Right lobe of liver (tissue), 6 donors: ENCODE data around the gene MYO7A. TPM values are rescaled to one million over a fixed set of nuclear protein-coding genes. Genes with fewer than 3 reads are reported as not detected.
A peak's percentile ranks its signal among the peaks of the same experiment; 100 is the strongest.

Experiments used
- ATAC-seq, 4 donors: fragments of 200-7000 bp; cut with Tn5 transposase; one replicate each; pipeline ENCODE4 v1.9.1; 2020; ENCODE audit warnings: mild to moderate bottlenecking in 4 of 4, moderate library complexity in 4 of 4
- DNase-seq, 3 donors: peaks; one replicate each; pipeline ENCODE4 v3.0.0-alpha.2; 2020
- H3K27ac ChIP-seq, 3 donors: fragments of 200-600 bp; one replicate each; pipeline ENCODE4 v1.8.0; 2022
- H3K27me3 ChIP-seq, 2 donors: fragments of 200-600 bp; one replicate each; pipeline ENCODE4 v1.8.0; 2022
- H3K36me3 ChIP-seq, 4 donors: fragments of 200-600 bp; sonication (generic) in 1 of 4; one replicate each; pipeline versions ENCODE4 v1.5.1 to v1.8.0; 2017 to 2022; ENCODE audit warnings: control low read depth in 1 of 4
- H3K4me1 ChIP-seq, 4 donors: fragments of 200-600 bp; sonication (generic) in 1 of 4; one replicate each; pipeline versions ENCODE4 v1.5.1 to v1.8.0; 2017 to 2022; ENCODE audit warnings: control low read depth in 1 of 4
- H3K4me3 ChIP-seq, 3 donors: fragments of 200-600 bp; one replicate each; pipeline ENCODE4 v1.8.0; 2022
- H3K9me3 ChIP-seq, 4 donors: fragments of 200-600 bp; sonication (generic) in 1 of 4; one replicate each; pipeline versions ENCODE4 v1.5.1 to v1.8.0; 2017 to 2022; ENCODE audit warnings: control low read depth in 1 of 4
- POLR2A ChIP-seq: fragments of 450-650 bp; IDR thresholded peaks from one replicate; pipeline ENCODE4 v1.6.1; 2017; ENCODE audit warnings: antibody characterized with exemption, mild to moderate bottlenecking
- WGBS: methylation state at CpG from one replicate; pipeline ENCODE4 v1.1.6; 2018; ENCODE audit warnings: low coverage, low lambda C conversion rate; ENCODE audit not compliant: insufficient coverage; ENCODE audit errors: missing lambda C conversion rate; 5-methylcytosine and 5-hydroxymethylcytosine counted together
- intact Hi-C, 2 donors: fragments of 100-400 bp; cut with DNase I; formaldehyde crosslinking; loops; one replicate each; pipeline versions ENCODE4 v1.11.2 to v1.14.1; 2022
- total RNA-seq, 6 experiments: library from RNA; depleted of rRNA in 2 of 6; stranded (reverse); fragments of >200 nt in 2 of 6; fragmentation: NEBNext Ultra II Directional in 3 of 6; extraction: Animal tissue kit (Norgen Biotek cat#: 25700) in 3 of 6; gene quantifications; one replicate each; pipeline versions ENCODE4 v1.1.0 to v1.2.4, GENCODE V29; 2016 to 2023
- TF ChIP-seq, protein P1 (sequence below), 4 donors: fragments of 200-600 bp in 3 of 4; fragments of 450-650 bp in 1 of 4; IDR thresholded peaks; one replicate each; pipeline versions ENCODE4 v1.5.1 to v1.8.0; 2016 to 2022; ENCODE audit warnings: antibody characterized with exemption in 4 of 4, mild to moderate bottlenecking in 2 of 4
- donor health status: DM: no; HTN: yes; CAD: no.
- donor health status: DM: no; HTN: no; CAD: no.
- donor health status: DM: no; HTN: no; CAD: no.
- donor health status: DM: no; HTN: yes; CAD: no.
- donor health status: DM: no; HTN: yes; CAD: no.

The MYO7A gene
- total RNA-seq, 6 experiments from 2014 or later, result 23.6 to 39.6 (median 32.0) TPM

DNA sequence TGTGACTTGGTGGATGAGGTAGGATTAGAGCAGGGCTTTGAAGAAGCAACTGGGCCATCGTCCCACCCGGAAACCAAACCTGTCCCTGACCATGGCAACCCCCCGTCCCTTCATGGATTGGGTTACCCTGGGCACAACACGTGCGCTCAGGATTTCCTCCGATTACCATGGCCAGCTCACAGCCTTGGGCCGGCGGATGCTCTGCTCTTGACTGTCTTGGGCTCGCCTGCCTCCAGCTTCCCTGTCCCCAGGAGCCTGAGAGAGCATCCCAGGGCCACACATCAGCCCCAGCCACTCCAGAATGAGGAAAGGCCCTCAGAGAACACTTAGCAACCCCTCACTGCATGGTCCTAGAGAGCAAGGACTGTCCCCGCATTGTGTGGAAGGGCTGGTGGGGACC, 22.8 kb downstream of the MYO7A start:
- H3K36me3 ChIP-seq, result no peaks in the 10 kb centered on the region
- no peak overlapping the region for H3K27ac ChIP-seq
- no peak overlapping the region for H3K4me3 ChIP-seq
- peaks cover 0 to 20% (median 10%) of the 10 kb centered on the region in 4 donors for H3K4me1 ChIP-seq
- peak in 1 of 3 donors; percentile 22 for DNase-seq
- intact Hi-C loops, result no loop called here
- TF ChIP-seq POLR2A, result no peak
- TF ChIP-seq, protein P1, sequence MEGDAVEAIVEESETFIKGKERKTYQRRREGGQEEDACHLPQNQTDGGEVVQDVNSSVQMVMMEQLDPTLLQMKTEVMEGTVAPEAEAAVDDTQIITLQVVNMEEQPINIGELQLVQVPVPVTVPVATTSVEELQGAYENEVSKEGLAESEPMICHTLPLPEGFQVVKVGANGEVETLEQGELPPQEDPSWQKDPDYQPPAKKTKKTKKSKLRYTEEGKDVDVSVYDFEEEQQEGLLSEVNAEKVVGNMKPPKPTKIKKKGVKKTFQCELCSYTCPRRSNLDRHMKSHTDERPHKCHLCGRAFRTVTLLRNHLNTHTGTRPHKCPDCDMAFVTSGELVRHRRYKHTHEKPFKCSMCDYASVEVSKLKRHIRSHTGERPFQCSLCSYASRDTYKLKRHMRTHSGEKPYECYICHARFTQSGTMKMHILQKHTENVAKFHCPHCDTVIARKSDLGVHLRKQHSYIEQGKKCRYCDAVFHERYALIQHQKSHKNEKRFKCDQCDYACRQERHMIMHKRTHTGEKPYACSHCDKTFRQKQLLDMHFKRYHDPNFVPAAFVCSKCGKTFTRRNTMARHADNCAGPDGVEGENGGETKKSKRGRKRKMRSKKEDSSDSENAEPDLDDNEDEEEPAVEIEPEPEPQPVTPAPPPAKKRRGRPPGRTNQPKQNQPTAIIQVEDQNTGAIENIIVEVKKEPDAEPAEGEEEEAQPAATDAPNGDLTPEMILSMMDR (IDR thresholded peaks at IDR 0.05), result no peak
- ATAC-seq, result no peak
- H3K27me3 ChIP-seq, result no peaks in the 10 kb centered on the region
- H3K9me3 ChIP-seq, result no peaks in the 10 kb centered on the region
- 93% methylated on average over 3 of the region's 10 CpGs for WGBS

DNA sequence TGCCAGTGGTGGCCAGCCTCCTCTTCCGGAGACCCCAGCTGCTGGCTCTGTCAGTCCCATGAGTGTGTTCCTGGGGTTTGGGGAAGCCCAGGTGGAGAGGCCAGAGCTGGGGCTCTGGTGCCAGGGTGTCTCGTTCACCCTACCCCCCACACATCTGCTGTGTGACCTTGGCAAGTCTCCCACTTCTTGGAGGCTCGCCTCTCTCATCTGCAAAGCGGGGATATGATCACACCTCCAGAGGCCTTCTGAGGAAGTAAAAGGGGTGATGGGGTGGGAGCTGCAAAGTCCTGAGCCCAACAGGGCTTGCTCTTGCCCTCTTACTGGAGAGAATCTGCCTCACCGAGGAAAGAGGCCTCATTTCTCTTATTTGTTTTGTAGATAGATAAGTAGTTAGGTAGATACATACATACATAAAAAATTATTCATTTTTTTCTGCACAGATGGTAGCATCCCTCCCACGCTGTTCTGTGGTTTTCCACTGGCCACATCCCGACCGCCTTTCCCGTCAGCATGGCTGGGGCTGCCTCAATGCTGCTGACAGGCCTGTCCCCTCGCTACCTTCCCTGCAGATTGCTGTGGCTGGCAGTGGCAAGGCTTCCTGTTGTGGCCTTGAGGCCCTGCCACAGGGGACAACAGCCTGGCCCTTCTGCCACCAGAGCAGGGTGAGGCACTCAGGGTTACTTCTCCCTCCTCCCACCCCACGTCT, 23.9 kb downstream of the MYO7A start:
- 52% methylated on average over 6 of the region's 11 CpGs for WGBS
- Histone ChIP-seq H3K27me3 (no peaks in the 10 kb centered on the region), H3K4me1 (peaks cover 0 to 18% (median 9%) of the 10 kb centered on the region in 4 donors), H3K4me3 (no peak overlapping the region), H3K9me3 (no peaks in the 10 kb centered on the region), H3K27ac (no peak overlapping the region), H3K36me3 (peaks cover 0 to 4% (median 0%) of the 10 kb centered on the region in 4 donors)
- DNase-seq (peak in 1 of 3 donors; percentile 37), ATAC-seq (no peak)
- intact Hi-C loops, result no loop called here
- TF ChIP-seq, protein P1 (IDR thresholded peaks at IDR 0.05), result no peak
- no peak for TF ChIP-seq POLR2A

DNA sequence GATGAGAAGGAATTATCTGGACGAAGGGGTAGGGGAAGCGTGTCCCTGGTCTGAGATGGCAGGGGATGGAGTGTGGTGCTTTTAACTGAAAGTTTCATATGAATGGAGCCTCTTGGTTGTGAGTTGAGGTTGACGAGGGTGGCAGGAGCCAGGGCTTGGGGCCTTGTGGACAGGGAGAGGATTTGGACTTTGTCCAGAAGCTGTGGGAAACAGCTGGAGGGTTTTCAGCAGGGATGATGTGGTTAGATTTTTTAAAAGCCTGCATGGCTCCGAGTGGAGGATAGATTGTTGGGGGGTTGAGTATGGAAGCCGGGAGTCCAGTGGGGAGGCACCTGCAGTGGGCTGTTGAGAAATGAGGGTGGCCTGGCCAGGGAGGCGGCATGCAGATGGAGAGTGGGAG, 24.8 kb downstream of the MYO7A start:
- WGBS, result 73% methylated on average over 6 of the region's 6 CpGs
- Histone ChIP-seq H3K27ac (no peak overlapping the region), H3K27me3 (no peaks in the 10 kb centered on the region), H3K4me1 (peaks cover 0 to 18% (median 9%) of the 10 kb centered on the region in 4 donors), H3K4me3 (no peak overlapping the region), H3K36me3 (peaks cover 0 to 9% (median 0%) of the 10 kb centered on the region in 4 donors), H3K9me3 (no peaks in the 10 kb centered on the region)
- intact Hi-C loops, result no loop called here
- no peak for DNase-seq
- TF ChIP-seq, protein P1 (IDR thresholded peaks at IDR 0.05), result no peak
- no peak for TF ChIP-seq POLR2A
- no peak for ATAC-seq

DNA sequence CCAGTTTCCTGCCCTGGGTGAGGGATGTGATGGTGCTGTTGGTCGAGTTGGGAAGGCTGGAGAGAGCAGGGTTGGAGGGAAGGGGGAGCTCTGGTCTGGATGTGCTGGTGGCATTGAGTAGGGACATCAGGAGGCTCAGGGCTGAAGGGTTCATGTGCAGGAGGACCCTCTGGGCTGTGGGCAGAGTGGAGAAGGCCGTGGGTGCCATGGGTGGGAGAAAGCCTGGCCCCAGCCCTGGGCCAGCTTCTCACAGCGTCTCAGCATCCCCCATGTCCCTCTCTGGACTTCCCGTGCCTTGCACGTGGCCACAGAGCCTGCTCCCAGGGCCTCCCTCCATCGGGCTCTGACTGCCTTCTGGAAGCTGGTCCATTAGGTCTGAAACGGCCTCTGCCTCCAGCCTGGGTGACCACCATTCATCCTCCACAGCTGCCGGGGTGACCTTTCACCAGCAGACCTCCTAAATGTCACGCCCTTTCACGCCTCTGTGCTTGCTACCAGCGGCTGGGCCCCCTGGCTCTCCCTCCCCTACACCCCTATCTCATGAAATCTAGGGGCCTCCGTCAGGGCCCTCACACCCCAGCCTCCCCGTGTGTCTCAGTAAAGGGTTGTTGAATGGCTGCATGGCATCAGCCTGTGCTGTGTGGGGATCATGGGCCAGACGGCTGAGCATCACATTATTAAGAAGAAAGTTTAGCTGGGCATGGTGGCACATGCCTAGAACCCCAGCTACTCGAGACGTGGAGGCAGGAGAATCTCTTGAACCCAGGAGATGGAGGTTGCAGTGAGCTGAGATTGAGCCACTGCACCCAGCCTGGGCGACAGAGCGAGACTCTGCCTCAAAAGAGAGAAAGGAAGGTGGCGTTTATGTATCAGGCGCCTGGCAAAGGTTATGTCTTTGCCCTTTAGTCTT, 25.5 kb downstream of the MYO7A start:
- no peak overlapping the region for H3K4me3 ChIP-seq
- H3K9me3 ChIP-seq, result no peaks in the 10 kb centered on the region
- TF ChIP-seq, protein P1 (IDR thresholded peaks at IDR 0.05), result no peak
- no peak for TF ChIP-seq POLR2A
- ATAC-seq (peak in 3 of 4 donors; percentile 5 to 13 (median 8)), DNase-seq (peak in 1 of 3 donors; percentile 34)
- H3K27ac ChIP-seq, result no peak overlapping the region
- H3K36me3 ChIP-seq, result peaks cover 0 to 11% (median 0%) of the 10 kb centered on the region in 4 donors
- no peaks in the 10 kb centered on the region for H3K27me3 ChIP-seq
- intact Hi-C loops, result no loop called here
- peaks cover 0 to 18% (median 9%) of the 10 kb centered on the region in 4 donors for H3K4me1 ChIP-seq
- WGBS, result 60% methylated on average over 8 of the region's 20 CpGs
